ENCODE results near the gene CLSTN2.

The CLSTN2 gene

DNA sequence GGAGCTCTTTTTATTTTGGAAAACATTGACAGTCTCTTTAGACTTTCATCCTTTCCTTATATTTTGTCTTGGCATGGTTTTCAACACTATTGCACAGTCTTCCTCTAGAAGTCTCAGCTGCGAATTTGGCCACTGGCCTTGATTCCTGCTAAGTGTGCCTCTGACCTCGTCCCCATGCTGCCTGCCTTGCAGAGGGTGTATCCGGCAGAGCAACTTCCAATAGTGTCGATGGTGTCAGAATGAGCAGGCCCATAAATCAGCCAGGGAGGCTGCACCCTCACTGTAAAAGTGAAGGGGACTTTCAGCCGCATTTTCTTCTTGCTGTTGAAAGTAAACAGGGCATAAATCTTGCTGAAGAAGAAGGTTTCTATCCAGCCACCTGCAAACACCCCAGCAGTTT, 406.2 kb downstream of the CLSTN2 start:
- DNase-seq, result no peak
- in situ Hi-C loops (cut with MboI; ENCODE audit: low pct_unique_long_range_greater_than_20kb, low sequenced_read_pairs), result no loop called here

DNA sequence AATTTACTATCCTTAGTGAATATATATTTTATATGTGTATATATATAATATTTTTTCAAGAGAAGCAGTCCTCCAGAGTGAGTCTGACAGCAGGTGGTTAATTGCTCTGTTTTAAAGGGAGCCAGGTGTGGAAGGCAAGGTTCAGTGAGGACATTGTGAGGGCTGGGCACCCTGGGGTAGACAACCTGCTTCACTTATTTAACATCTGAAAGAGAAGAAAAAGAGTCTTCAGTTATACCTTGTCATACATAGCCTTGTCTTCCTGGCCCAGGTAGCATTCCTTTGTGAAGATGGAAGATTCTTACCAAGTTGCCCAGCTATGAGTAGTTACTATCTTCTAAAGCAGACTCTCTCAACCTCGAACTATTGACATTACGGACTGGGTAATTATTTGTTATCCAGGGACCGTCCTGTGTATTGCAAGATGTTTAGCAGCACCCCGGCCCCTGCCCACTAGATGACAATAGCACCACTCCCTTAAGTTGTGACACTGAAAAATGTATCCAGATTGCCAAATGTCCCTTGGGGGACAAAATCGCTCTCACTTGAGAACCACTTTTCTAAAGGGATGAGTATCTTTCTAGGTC, 406.9 kb downstream of the CLSTN2 start:
- DNase-seq, result no peak
- in situ Hi-C loops (cut with MboI; ENCODE audit: low pct_unique_long_range_greater_than_20kb, low sequenced_read_pairs), result no loop called here

DNA sequence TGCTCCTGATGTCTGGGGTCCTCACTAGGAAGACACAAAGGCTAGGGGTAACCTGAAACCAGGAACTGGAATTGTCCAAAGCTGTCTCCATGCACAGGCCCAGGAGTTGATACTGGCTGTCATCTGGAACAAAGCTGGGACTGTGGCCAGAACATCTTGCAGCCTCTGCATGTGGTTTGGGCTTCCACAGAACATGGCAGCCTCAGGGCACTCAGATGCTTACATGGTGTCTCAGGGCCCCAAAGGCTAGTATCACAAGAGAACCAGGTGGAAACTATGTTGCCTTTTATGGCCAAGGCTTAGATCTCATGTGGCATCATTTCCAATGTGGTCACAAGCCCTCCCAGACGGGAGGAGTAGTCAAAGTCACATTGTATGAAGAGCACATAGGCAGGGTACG, 407.7 kb downstream of the CLSTN2 start:
- in situ Hi-C loops (cut with MboI; ENCODE audit: low pct_unique_long_range_greater_than_20kb, low sequenced_read_pairs), result no loop called here
- no peak for DNase-seq

DNA sequence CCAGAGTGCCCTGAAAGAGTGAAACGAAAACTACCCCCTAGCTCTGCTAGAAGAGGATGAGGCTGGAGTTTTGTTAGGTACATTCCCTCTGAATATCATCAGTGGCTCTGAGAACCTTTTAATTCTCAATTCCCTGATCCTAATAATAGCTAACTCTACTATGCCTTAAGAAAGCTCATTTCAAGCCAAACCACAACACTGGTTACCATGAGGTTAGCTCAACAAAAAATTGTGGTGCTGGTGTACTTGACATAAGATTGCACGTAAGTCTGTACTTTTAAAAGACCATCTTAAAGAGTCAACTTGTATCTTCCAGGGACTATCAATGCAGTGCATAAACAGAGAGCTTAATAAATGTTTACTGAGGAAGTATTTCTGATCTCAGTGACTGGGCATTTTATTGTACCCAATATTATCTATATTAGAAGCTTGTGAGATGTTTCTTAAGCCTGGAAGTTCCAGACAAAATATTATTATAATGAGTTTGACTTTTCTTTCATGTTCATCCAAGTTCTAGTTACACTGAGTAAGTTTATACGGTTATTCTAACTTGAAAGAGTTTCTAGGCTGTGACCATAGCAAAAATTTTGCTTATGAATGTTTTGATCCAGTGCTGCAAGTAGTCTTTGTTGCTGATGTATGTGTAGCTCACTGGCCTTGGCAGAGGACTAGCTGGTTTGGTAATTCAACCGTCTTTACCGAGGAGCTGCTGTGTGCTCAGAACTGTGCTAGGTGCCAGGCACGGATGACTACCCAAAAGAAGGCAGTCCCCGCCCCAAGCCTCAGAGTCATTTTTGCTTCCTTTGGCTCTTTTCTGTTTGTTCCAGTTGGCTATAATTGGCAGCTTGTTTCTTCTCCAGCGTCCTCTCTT, 408.5 kb downstream of the CLSTN2 start:
- DNase-seq, result no peak
- in situ Hi-C loops (cut with MboI; ENCODE audit: low pct_unique_long_range_greater_than_20kb, low sequenced_read_pairs), result no loop called here

DNA sequence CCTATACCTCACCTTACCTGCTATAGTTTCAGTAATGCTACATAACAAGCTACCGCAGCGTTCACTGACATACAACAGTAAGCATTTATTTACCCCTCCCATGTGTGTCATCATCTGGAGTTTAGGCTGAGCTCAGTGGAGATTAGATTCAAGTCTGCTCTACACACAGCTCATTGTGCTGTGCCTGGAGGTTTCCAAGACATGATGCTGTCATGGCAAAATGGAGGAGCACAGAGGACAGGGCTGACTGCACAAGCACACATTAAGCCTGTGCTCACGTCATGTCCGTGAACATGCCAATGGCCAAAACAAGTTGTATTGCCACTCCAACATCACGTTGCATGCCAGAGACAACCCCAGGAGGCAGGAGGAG, 409.1 kb downstream of the CLSTN2 start:
- in situ Hi-C loops (cut with MboI; ENCODE audit: low pct_unique_long_range_greater_than_20kb, low sequenced_read_pairs), result no loop called here
- DNase-seq, result no peak

DNA sequence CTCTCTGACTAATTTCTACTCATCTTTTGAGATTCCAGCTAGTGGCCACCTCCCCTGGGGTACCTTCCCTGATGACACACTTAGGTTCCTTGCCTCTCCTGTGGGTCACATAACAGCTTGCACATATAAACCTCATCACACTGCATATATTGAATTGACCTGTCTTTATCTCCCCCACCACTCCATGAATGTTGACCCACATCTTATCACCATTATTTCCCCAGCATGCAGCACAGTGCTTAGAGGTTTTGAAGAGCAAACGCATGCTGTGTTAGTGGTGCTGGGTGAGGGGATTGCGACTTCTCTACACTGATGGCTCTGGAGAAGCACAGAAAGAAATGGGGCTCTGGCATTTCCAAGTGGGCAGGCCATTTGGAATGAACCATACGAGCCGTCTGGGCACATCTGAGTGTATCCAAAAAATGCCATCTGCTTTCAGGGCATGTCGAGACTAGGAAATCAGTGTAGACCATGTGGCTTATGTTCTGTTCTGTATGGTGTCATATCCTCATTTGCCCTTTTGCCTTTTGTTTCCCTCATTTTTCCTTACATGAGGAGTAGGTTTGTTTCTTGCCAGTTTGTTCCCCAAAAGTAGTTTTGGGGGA, 409.7 kb downstream of the CLSTN2 start:
- DNase-seq, result no peak
- in situ Hi-C loops (cut with MboI; ENCODE audit: low pct_unique_long_range_greater_than_20kb, low sequenced_read_pairs), result no loop called here

DNA sequence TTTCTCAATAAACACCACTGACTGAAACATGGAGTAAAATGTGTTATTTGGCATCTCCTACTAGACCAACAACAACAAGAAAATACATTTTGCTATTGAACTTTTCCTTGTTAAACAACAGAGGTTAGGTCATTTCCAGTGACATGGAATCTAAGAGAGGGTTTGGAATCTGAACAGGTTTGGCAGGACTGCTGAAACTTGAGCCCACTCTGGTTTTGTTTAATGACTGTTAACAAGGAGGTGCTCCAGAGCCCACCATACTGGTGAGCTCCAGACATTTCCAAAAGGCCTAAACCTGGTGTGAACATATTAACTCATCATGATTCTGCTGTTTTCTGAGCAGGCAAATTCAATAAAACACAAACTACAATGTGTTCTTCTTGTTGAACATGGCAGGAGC, 412.2 kb downstream of the CLSTN2 start:
- in situ Hi-C loops (cut with MboI; ENCODE audit: low pct_unique_long_range_greater_than_20kb, low sequenced_read_pairs), result no loop called here
- DNase-seq, result no peak

DNA sequence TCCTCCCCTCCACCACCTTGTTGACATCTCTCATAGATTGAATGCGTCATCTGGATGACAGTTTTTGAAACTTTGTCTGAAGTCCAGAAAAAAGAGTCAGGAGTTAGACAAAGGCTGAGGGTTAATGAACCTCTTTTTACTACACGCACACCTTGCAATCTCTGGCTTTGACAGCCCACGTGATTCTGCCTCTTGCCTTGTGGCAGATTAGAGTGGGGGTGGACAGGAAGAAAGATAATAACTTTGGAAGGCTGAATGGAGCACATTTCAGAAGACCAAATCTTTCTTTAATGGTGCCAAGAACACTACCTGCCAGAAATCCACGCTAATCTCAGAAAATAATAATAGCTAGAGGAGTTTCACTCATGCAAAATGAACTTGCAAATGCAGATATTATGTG, 415.0 kb downstream of the CLSTN2 start:
- in situ Hi-C loops (cut with MboI; ENCODE audit: low pct_unique_long_range_greater_than_20kb, low sequenced_read_pairs), result no loop called here

DNA sequence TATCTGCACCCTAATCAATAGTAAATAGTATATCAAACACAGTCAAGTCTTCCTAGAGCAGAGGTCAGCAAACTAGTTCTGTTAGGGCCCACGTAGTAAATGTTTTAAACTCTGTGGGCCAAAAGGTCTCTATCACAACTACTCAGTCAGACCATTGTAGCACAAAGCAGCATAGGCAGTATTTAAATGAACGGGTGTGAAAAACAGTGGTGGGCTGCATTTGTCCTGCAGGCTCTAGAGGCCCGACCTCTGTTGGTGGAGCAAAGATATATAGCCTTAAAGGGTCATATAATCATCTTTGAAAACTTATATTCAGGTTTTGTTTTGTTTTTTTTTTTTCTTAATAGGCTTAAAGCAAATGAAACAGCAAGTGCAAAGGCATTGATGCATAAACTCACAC, 416.5 kb downstream of the CLSTN2 start:
- DNase-seq, result no peak
- in situ Hi-C loops (cut with MboI; ENCODE audit: low pct_unique_long_range_greater_than_20kb, low sequenced_read_pairs), result no loop called here

More for the DNA sequence above, 415.0 kb downstream of the CLSTN2 start:
- no peak for DNase-seq

DNA sequence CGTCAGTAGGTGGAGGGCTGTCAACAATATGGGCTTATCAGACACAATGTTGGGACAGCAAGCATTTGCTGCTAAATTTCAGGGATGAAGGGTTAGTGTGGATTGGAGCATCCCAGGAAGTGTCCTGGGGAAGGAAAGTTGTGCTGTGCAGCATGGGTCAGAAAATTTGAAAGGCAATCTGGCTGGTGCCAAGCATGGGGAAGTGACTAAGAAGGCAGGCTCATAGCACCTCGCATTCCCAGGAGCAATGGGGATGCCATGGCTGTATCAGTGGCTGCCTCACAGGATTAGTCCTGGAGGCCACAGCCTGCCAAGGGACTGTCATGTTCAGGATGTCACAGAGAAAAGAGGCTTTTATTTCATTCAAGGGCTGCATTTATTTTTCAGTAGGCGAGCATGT, 420.5 kb downstream of the CLSTN2 start:
- in situ Hi-C loops (cut with MboI; ENCODE audit: low pct_unique_long_range_greater_than_20kb, low sequenced_read_pairs), result no loop called here

DNA sequence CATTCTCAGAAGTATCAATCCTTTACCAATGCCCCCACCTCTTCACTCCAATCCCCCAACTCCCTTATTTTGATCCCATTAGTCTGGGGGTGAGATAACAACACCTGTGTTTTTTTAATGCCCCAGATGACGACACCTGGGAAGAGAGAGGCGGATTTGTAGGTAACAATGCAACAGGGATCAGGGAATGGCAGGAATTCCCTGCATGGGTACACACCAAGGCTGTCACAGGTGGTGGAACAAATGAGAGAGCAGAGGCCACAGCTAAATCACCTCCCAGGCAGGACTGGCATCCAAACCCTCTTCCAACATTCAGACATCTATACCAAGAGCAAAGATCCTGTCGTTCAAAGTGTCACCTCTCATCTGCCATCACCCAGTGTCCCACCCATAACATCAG, 423.7 kb downstream of the CLSTN2 start:
- in situ Hi-C loops (cut with MboI; ENCODE audit: low pct_unique_long_range_greater_than_20kb, low sequenced_read_pairs), result no loop called here
- no peak for DNase-seq

More for the DNA sequence above, 420.5 kb downstream of the CLSTN2 start:
- no peak for DNase-seq

DNA sequence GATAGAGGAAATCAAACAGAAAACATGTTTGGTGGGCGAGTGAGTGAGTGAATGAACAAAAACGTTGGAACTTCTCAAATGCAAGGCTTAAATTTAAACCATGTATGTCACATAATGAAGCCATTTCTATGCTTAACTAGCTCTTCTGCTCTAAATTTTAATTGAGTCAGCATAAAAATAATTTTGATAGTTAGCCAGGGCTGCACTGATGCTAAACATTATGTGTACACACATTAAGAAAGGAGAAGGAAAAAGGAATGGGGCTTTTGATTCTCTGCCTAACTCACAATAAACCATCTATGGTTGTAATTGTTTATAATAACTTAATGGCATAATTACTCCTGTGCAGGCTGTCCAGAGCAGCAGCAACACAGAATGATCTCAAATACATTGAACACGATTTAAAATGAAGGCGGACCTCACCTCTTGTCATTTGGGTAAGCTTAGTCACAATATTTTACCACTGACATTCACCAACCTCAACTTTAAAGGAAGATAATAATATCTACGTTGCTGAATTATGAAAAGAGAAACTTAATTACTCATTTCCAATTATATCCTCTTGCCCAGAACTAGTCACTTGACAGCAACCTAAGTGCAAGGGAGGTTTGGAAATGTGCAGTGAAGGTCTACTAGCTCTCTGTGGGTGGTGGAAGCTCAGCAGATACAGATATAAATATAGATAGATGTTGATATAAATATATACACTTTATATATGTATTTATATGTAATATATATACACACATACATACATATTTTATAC, 424.4 kb downstream of the CLSTN2 start:
- in situ Hi-C loops (cut with MboI; ENCODE audit: low pct_unique_long_range_greater_than_20kb, low sequenced_read_pairs), result no loop called here

DNA sequence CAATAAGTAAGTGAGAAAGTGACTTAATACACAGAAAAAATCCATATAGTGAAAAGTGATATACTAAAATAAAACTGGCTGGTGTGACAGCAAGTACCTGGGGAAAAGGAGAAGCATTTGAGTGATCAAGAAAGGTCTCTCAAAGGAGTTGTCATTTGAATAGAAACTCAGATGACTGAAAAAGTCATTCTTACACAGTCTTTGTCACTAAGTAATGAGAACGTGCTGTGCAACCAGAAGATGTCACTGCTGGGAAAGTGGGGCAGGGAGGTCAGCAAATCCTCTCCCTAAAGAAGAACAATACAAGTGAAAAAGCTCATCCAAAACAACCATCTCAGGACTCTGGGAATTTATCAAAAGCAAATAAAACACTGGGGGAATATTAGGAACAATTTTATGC, 425.3 kb downstream of the CLSTN2 start:
- DNase-seq, result no peak
- in situ Hi-C loops (cut with MboI; ENCODE audit: low pct_unique_long_range_greater_than_20kb, low sequenced_read_pairs), result no loop called here

More for the DNA sequence above, 424.4 kb downstream of the CLSTN2 start:
- no peak for DNase-seq

DNA sequence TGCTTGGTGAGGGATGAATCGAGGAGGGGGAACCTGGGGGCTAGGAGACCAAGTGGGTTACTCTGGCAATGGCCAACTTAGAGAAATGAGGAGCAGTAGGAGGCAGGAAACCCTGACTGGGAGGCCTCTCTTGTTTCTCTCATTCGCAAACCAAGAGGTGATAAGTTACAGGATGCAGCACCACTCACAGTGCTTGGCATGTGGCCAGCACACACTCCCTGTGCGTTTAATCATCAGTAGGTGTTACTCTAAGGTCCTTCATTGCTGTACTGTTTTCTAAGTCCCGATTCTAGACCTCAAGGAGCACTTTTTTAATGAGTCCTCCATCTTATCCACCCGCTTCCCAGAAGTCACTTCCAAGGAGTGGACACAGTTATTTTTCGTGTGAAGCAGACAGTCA, 428.8 kb downstream of the CLSTN2 start:
- no peak for DNase-seq
- in situ Hi-C loops (cut with MboI; ENCODE audit: low pct_unique_long_range_greater_than_20kb, low sequenced_read_pairs), result no loop called here

DNA sequence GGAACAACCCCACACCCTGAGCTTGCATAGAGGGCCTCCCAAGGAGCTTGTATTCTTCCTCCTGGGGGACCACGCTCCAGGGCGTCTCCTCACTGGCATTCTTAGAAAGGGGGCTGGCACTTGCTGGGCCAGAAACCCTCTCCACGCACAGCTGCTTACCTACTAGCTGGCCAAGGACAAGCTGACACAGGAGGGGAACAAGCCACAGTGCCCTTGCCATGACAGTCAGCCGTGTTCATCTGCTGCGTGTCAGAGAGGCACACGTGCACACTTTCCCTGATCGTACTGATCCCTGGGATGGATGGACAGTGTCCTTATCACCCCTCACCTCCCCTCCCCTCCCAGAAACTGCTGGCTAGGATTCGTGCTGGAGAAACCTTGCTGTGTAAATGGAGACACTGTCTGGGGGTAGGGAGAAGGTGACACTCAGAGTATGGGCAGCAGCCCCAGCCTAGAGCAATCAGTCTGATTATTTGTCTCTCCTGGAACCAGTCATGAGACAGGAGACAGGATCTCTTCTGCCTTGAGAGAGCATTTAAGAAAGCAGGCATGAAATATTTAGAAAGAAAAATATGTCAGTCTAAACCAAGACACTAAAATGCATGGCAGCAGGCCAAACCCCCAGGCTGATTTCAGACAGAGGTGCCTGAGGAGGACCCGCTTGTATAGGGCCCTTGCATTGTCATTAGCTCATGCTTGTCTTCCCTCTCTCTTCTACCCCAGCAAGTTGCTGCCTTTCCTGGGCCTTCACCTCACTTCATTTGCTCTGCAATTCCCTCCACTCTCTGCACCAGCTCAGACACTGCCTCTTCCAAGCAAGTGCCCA, 431.1 kb downstream of the CLSTN2 start:
- DNase-seq, result no peak

DNA sequence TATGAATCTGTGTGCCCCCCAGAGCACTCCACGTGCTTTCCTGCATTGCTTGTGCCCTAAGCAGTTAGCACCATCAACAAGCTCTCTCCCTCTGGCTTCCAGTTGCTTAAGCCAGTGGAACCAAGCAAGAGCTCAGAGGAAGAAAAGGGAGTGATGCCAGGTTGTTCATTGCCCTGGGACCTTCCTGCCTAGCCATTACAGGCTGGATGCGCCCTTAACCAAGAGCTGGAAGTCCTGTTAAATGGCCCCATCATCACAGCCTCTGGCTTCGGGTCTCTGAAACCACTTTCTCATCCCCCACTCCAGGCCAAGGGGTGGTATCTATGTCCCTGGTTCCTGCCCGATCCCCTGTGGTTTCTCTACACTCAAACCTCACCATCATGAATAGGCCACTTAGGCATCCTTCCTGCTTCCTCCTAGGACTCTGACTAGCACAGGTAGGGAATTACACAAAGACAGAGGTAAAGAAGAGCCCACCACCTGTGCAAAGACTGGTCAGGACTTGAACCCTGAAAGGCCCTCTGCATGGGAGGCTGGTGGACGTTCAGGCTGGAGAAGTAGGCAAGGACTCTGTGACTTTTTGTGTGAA, 433.3 kb downstream of the CLSTN2 start:
- DNase-seq, result no peak
- in situ Hi-C loops (cut with MboI; ENCODE audit: low pct_unique_long_range_greater_than_20kb, low sequenced_read_pairs), result no loop called here

More for the DNA sequence above, 431.1 kb downstream of the CLSTN2 start:
- in situ Hi-C loops (cut with MboI; ENCODE audit: low pct_unique_long_range_greater_than_20kb, low sequenced_read_pairs), result no loop called here

DNA sequence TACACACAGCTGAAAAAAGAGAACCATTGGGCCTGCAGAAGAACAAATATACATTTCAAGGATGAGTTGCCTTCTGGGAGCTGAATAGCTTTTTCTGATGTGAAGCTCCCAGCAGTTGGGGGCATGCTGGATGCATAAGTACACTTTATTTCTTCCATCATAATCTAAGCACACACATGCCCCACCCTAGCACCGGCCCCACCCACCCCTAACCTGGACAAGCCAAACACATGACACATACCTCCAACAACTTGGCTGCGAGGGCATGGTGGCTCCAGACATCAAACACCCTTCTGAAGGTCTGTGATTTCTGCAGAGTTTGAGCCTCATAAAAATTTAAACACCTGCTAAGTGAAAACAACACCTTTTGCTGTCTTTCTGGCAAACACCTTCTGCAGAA, 435.7 kb downstream of the CLSTN2 start:
- in situ Hi-C loops (cut with MboI; ENCODE audit: low pct_unique_long_range_greater_than_20kb, low sequenced_read_pairs), result no loop called here
- no peak for DNase-seq

DNA sequence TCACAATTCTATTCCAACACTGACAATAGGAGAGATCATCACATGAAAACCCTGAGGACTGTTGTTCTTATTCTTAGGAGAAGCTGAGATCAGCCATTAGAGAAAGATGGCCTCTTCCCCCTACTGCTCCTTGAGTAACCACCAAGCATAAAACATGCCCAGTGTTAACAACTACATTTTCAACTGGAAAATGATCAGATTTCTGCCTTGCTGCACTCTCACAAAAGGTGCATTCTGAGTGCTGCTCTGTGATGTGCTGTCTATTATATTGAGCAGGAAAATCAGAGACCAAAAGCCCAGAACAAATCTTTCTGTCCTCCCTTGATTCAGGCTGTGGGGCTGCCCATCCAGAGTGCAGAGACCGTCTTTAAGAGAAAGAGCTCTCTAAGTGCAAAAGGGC, 438.2 kb downstream of the CLSTN2 start:
- in situ Hi-C loops (cut with MboI; ENCODE audit: low pct_unique_long_range_greater_than_20kb, low sequenced_read_pairs), result no loop called here
- DNase-seq, result no peak

DNA sequence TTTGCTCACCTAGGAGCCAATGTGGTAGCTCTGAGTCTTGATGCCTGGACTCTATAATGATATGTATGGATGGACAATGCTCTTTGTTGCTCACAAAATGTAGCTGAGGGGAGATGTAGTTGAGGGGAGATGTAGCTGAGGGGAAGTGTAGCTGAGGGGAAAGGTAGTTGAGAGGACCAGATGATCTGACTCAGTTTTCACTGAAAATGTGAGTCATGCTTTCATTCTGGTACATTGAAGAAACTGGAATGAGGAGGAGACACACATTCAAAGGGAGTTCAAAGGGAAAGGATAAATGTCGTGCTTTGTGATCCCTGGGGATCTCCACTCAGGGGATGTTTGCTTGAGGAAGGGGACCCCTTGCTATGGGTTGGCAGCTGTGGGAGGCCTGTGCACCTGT, 440.0 kb downstream of the CLSTN2 start:
- in situ Hi-C loops (cut with MboI; ENCODE audit: low pct_unique_long_range_greater_than_20kb, low sequenced_read_pairs), result no loop called here
- no peak for DNase-seq
